IMR-90 (cell line): Measurements from ENCODE around the gene FBN1. TPM values are rescaled to one million over a fixed set of nuclear protein-coding genes. Genes with fewer than 3 reads are reported as not detected.

ENCODE experiments used
- ATAC-seq: fragments of 200-7000 bp; cut with Tn5 transposase; 2 replicates; pipeline ENCODE4 v1.9.1; 2020; ENCODE audit warnings: low read depth, mild to moderate bottlenecking, moderate library complexity
- BruUV-seq: library from RNA; stranded (reverse); fragments of 400-500 nt; replicated peaks from 2 replicates; lab custom pipeline; 2021; lab: Mats Ljungman, UMichigan
- CTCF ChIA-PET: fragments of 300-600 bp; formaldehyde crosslinking; extraction: SDS; loops from one replicate; lab custom pipeline; 2021; ENCODE audit warnings: antibody characterized with exemption; lab: Yijun Ruan, JAX
- POLR2A ChIA-PET: fragments of 300-600 bp; sonication (Branson Sonifier 250); formaldehyde crosslinking; loops from one replicate; lab custom pipeline; 2022; ENCODE audit warnings: antibody characterized with exemption; ENCODE audit not compliant: unreplicated experiment; lab: Charles Lee
- DNase-seq: peaks from one replicate; pipeline ENCODE4 v3.0.0; 2013
- H2AFZ ChIP-seq: replicated peaks from 2 replicates; pipeline ENCODE3; 2013; ENCODE audit warnings: low read length, mild to moderate bottlenecking; ENCODE audit not compliant: poor library complexity
- H2AK5ac ChIP-seq: 2 replicates; pipeline ENCODE4 v1.6.1; 2013; ENCODE audit warnings: low read depth, low read length, inconsistent platforms
- H2AK9ac ChIP-seq: replicated peaks from 2 replicates; pipeline ENCODE3; 2013; ENCODE audit warnings: mild to moderate bottlenecking, low read depth, low read length, moderate library complexity; ENCODE audit not compliant: poor library complexity
- H2BK120ac ChIP-seq: 2 replicates; pipeline ENCODE4 v1.6.1; 2013; ENCODE audit warnings: low read depth, low read length, inconsistent platforms
- H2BK15ac ChIP-seq: 3 replicates; pipeline ENCODE4 v1.6.1; 2013; ENCODE audit warnings: low read depth, low read length, inconsistent platforms
- H2BK20ac ChIP-seq: 2 replicates; pipeline ENCODE4 v1.6.1; 2013; ENCODE audit warnings: low read depth, mild to moderate bottlenecking, inconsistent platforms, low read length, moderate library complexity
- H2BK5ac ChIP-seq: 2 replicates; pipeline ENCODE4 v1.6.1; 2013; ENCODE audit warnings: mild to moderate bottlenecking, low read depth, low read length, inconsistent platforms; ENCODE audit not compliant: poor library complexity, severe bottlenecking
- H3K14ac ChIP-seq: replicated peaks from 2 replicates; pipeline ENCODE4 v1.6.1; 2013; ENCODE audit warnings: low read depth, low read length, inconsistent platforms
- H3K18ac ChIP-seq: 2 replicates; pipeline ENCODE4 v1.6.1; 2013; ENCODE audit warnings: low read depth, low read length, control low read depth
- H3K23ac ChIP-seq: 2 replicates; pipeline ENCODE4 v1.6.1; 2013; ENCODE audit warnings: low read depth, low read length, inconsistent platforms
- H3K27ac ChIP-seq: 2 replicates; pipeline ENCODE4 v1.5.1; 2013; ENCODE audit warnings: mild to moderate bottlenecking, control low read depth, low read length; ENCODE audit not compliant: insufficient read depth
- H3K27me3 ChIP-seq: 2 replicates; pipeline ENCODE4 v1.6.1; 2013; ENCODE audit warnings: low read length; ENCODE audit not compliant: control insufficient read depth, insufficient read depth
- H3K36me3 ChIP-seq: 2 replicates; pipeline ENCODE4 v1.6.1; 2013; ENCODE audit warnings: low read length, mixed read lengths; ENCODE audit not compliant: control insufficient read depth, insufficient read depth
- H3K4ac ChIP-seq: 2 replicates; pipeline ENCODE4 v1.6.1; 2013; ENCODE audit warnings: low read depth, low read length, inconsistent platforms
- H3K4me1 ChIP-seq: 2 replicates; pipeline ENCODE4 v1.6.1; 2013; ENCODE audit warnings: low read length, mixed read lengths; ENCODE audit not compliant: control insufficient read depth, insufficient read depth
- H3K4me2 ChIP-seq: 2 replicates; pipeline ENCODE4 v1.6.1; 2013; ENCODE audit warnings: low read depth, mild to moderate bottlenecking, control low read depth, low read length, moderate library complexity
- H3K4me3 ChIP-seq: 2 replicates; pipeline ENCODE4 v1.5.1; 2013; ENCODE audit warnings: low read depth, mild to moderate bottlenecking, control low read depth, low read length, moderate library complexity; ENCODE audit not compliant: insufficient read depth
- H3K56ac ChIP-seq: 2 replicates; pipeline ENCODE4 v1.6.1; 2013; ENCODE audit warnings: low read length, inconsistent platforms; ENCODE audit not compliant: insufficient read depth; ENCODE audit errors: extremely low read depth
- H3K79me1 ChIP-seq, 2 experiments: 2 replicates each; pipeline ENCODE4 v1.6.1; 2013; ENCODE audit warnings: low read length in 2 of 2, inconsistent platforms in 1 of 2, low read depth in 1 of 2
- H3K9ac ChIP-seq: 2 replicates; pipeline ENCODE4 v1.6.1; 2013; ENCODE audit warnings: low read depth, low read length, control low read depth
- H3K9me1 ChIP-seq: 2 replicates; pipeline ENCODE4 v1.6.1; 2013; ENCODE audit warnings: low read length, inconsistent platforms; ENCODE audit not compliant: insufficient read depth
- H3K9me3 ChIP-seq: 2 replicates; pipeline ENCODE4 v1.6.1; 2013; ENCODE audit warnings: low read length; ENCODE audit not compliant: control insufficient read depth, insufficient read depth
- H4K20me1 ChIP-seq: 2 replicates; pipeline ENCODE4 v1.6.1; 2013; ENCODE audit warnings: low read length, inconsistent platforms; ENCODE audit not compliant: insufficient read depth
- H4K5ac ChIP-seq: 2 replicates; pipeline ENCODE4 v1.6.1; 2013; ENCODE audit warnings: mild to moderate bottlenecking, low read depth, low read length, control low read depth
- H4K8ac ChIP-seq, 2 experiments: 2 replicates each; pipeline ENCODE4 v1.6.1; 2013; ENCODE audit warnings: low read depth in 2 of 2, low read length in 2 of 2, control low read depth in 1 of 2, inconsistent platforms in 1 of 2
- H4K91ac ChIP-seq: 2 replicates; pipeline ENCODE4 v1.6.1; 2013; ENCODE audit warnings: low read depth, low read length, inconsistent platforms; ENCODE audit not compliant: insufficient read depth
- BHLHE40 ChIP-seq: fragments of 150-350 bp; IDR thresholded peaks from 2 replicates; pipeline ENCODE4 v1.6.1; 2016; ENCODE audit warnings: mild to moderate bottlenecking, low read depth, low read length
- CEBPB ChIP-seq: IDR thresholded peaks from 2 replicates; pipeline ENCODE4 v1.6.1; 2012; ENCODE audit warnings: low read depth, low read length, improper control_type of control experiment
- CHD1 ChIP-seq: IDR thresholded peaks from 2 replicates; pipeline ENCODE4 v1.6.1; 2012; ENCODE audit warnings: low read depth, low read length, improper control_type of control experiment
- FOS ChIP-seq: fragments of 150-350 bp; IDR thresholded peaks from 2 replicates; pipeline ENCODE4 v1.6.1; 2016; ENCODE audit warnings: low read depth, low read length
- MAZ ChIP-seq: IDR thresholded peaks from 2 replicates; pipeline ENCODE4 v1.6.1; 2012; ENCODE audit warnings: low read depth, mild to moderate bottlenecking, low read length, improper control_type of control experiment, moderate library complexity, borderline replicate concordance
- MXI1 ChIP-seq: IDR thresholded peaks from 2 replicates; pipeline ENCODE4 v1.6.1; 2012; ENCODE audit warnings: low read depth, mild to moderate bottlenecking, low read length, moderate library complexity, borderline replicate concordance
- NFE2L2 ChIP-seq: fragments of 150-350 bp; IDR thresholded peaks from 2 replicates; pipeline ENCODE4 v1.6.1; 2016; ENCODE audit warnings: low read depth, mild to moderate bottlenecking, low read length
- RAD21 ChIP-seq: IDR thresholded peaks from 2 replicates; pipeline ENCODE4 v1.6.1; 2012; ENCODE audit warnings: low read length, improper control_type of control experiment
- RCOR1 ChIP-seq: IDR thresholded peaks from 2 replicates; pipeline ENCODE4 v1.6.1; 2012; ENCODE audit warnings: mild to moderate bottlenecking, low read length, improper control_type of control experiment; ENCODE audit not compliant: insufficient replicate concordance
- RFX5 ChIP-seq: IDR thresholded peaks from 2 replicates; pipeline ENCODE4 v1.8.0; 2012; ENCODE audit warnings: low read depth, mild to moderate bottlenecking, low read length, moderate library complexity
- SMC3 ChIP-seq: fragments of 150-350 bp; IDR thresholded peaks from 2 replicates; pipeline ENCODE4 v1.6.1; 2016; ENCODE audit warnings: low read depth, mild to moderate bottlenecking, antibody characterized with exemption, low read length, moderate library complexity
- WGBS, 2 experiments: methylation state at CpG; one replicate each; pipeline versions ENCODE4 v1.1.5 to v1.1.7; 2013; ENCODE audit warnings: missing lambda C conversion rate in 2 of 2; ENCODE audit not compliant: insufficient read length in 1 of 2; ENCODE audit errors: extremely low coverage in 2 of 2; 5-methylcytosine and 5-hydroxymethylcytosine counted together
- dilution Hi-C: fragments of 300-500 bp; cut with HindIII; formaldehyde crosslinking; loops from one replicate; pipeline ENCODE4 v1.14.3; 2018; ENCODE audit warnings: low sequenced_read_pairs; ENCODE audit not compliant: unreplicated experiment
- in situ Hi-C: fragments of 300-500 bp; cut with MboI; formaldehyde crosslinking; loops from 3 replicates; pipeline ENCODE4 v1.14.3; 2019; ENCODE audit warnings: low sequenced_read_pairs, inconsistent platforms, mixed read lengths
- intact Hi-C: fragments of 100-400 bp; cut with micrococcal nuclease; formaldehyde crosslinking; loops from 2 replicates; pipeline ENCODE4 v1.10.0; 2022
- polyA plus RNA-seq, 3 experiments: library from polyadenylated mRNA; depleted of rRNA; stranded (reverse); fragments of >200 nt; gene quantifications; 2 replicates each; pipeline ENCODE4 v1.2.3, GENCODE V29; 2012; ENCODE audit warnings: low replicate concordance in 1 of 3
- total RNA-seq: library from RNA; depleted of rRNA; stranded (reverse); fragments of >200 nt; gene quantifications from 2 replicates; pipeline ENCODE4 v1.2.3, GENCODE V29; 2012
- TF ChIP-seq, protein P1 (sequence below): fragments of 150-350 bp; IDR thresholded peaks from 2 replicates; pipeline ENCODE4 v1.6.1; 2017; ENCODE audit warnings: mild to moderate bottlenecking, antibody characterized with exemption, low read length, low read depth
- TF ChIP-seq, protein P2 (sequence below): fragments of 150-350 bp; IDR thresholded peaks from 2 replicates; pipeline ENCODE4 v1.6.1; 2016; ENCODE audit warnings: low read depth, mild to moderate bottlenecking, low read length, moderate library complexity, borderline replicate concordance

The FBN1 gene
- total and polyA plus RNA-seq, 2 of the 4 experiments (the other 2 are of a cell fraction), result 134 to 283 TPM

DNA sequence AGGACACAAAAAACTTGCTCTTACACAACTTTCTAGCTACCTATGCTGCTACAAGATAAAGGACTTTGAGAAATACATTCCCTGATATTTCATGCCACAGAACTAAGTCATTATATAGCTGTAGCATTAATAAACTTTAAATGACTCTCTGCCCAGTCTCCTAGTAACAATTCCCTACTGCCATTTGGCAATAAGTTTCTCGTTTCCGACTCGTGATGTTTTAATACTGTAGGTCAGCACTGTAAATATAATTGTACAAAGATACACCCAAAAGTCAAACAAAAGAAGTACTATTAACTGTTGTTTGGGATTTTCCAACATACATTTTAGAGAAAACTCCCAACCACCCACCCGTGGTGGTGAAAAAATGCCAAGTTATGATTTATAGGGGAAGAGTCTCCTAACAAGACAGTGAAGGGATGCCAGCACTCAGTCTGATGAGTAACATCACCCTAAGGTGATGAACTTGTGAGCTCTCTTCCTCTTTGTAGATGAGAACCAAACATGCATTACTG, 182.1 kb downstream of the FBN1 start:
- Histone ChIP-seq H3K23ac (peak overlapping the region; percentile 64; the same call in 1 of the 2 replicates), H3K9me1 (peaks cover 2% of the 10 kb centered on the region), H2AFZ (no peak overlapping the region), H4K91ac (peak overlapping the region; percentile 37; the same call in 1 of the 2 replicates), H2AK9ac (no peak overlapping the region), H3K4me2 (no peak overlapping the region), H3K4ac (peak overlapping the region; percentile 3; the same call in 1 of the 2 replicates), H3K14ac (peak overlapping the region; percentile 5), H2BK15ac (0 out of 3 replicates have a peak overlapping the region, but pooled peaks have one; percentile 24), H4K20me1 (no peaks in the 10 kb centered on the region), H3K79me1 (peaks cover 4 to 25% of the 10 kb centered on the region in 2 experiments; a peak in 2 of 4 replicates), H4K8ac (0 out of 4 replicates have a peak overlapping the region, but pooled peaks have one; percentile 3 to 31), H3K9ac (no peak overlapping the region), H3K27me3 (no peaks in the 10 kb centered on the region), H2BK120ac (peak overlapping the region; percentile 21), H3K4me3 (no peak overlapping the region), H3K36me3 (peaks cover 47% of the 10 kb centered on the region), H3K9me3 (no peaks in the 10 kb centered on the region), H3K56ac (peak overlapping the region; percentile 37; the same call in 1 of the 2 replicates), H2BK5ac (peak overlapping the region; percentile 85), H3K4me1 (peaks cover 12% of the 10 kb centered on the region), H2BK20ac (0 out of 2 replicates have a peak overlapping the region, but pooled peaks have one; percentile 18), H4K5ac (no peak overlapping the region; the same call in 1 of the 2 replicates), H3K27ac (peak overlapping the region; percentile 15; the same call in 1 of the 2 replicates), H2AK5ac (no peak overlapping the region), H3K18ac (peak overlapping the region; percentile 7; the same call in 1 of the 2 replicates)
- no CpG with 5 or more reads among the region's 4 CpGs for WGBS, 2 experiments
- no peak for DNase-seq
- BruUV-seq, result no TSS peak
- POLR2A ChIA-PET, result no interaction called here
- TF ChIP-seq MXI1 (no peak), CHD1 (no peak), CEBPB (no peak), FOS (no peak), NFE2L2 (no peak), RCOR1 (no peak), RAD21 (no peak), BHLHE40 (no peak), RFX5 (no peak), MAZ (no peak), SMC3 (no peak)
- TF ChIP-seq, protein P1, sequence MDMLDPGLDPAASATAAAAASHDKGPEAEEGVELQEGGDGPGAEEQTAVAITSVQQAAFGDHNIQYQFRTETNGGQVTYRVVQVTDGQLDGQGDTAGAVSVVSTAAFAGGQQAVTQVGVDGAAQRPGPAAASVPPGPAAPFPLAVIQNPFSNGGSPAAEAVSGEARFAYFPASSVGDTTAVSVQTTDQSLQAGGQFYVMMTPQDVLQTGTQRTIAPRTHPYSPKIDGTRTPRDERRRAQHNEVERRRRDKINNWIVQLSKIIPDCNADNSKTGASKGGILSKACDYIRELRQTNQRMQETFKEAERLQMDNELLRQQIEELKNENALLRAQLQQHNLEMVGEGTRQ, result no peak
- TF ChIP-seq, protein P2, sequence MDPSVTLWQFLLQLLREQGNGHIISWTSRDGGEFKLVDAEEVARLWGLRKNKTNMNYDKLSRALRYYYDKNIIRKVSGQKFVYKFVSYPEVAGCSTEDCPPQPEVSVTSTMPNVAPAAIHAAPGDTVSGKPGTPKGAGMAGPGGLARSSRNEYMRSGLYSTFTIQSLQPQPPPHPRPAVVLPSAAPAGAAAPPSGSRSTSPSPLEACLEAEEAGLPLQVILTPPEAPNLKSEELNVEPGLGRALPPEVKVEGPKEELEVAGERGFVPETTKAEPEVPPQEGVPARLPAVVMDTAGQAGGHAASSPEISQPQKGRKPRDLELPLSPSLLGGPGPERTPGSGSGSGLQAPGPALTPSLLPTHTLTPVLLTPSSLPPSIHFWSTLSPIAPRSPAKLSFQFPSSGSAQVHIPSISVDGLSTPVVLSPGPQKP, result no peak
- dilution Hi-C loops, result no loop called here
- ATAC-seq, result no peak
- in situ Hi-C loops, result no loop called here
- intact Hi-C loops, result no loop called here
- CTCF ChIA-PET, result no interaction called here
